ENCODE data around the gene NMU. TPM values are rescaled to one million over a fixed set of nuclear protein-coding genes. Genes with fewer than 3 reads are reported as not detected.
A peak's percentile ranks its signal among the peaks of the same experiment; 100 is the strongest.

Gene NMU
- total RNA-seq, 1 experiment from 2014 or later = 8.5 TPM

- CTCF ChIA-PET = interaction anchor here (0.6 kb wide), 1 partner anchor 20 kb away, joined by 3 read pairs; no protein-coding TSS in a partner anchor
- no peak for DNase-seq (ENCODE audit: unreplicated experiment)
- TF ChIP-seq CTCF (IDR thresholded peaks at IDR 0.05; ENCODE audit: unreplicated experiment) = no peak
- no peaks in the 10 kb centered on the region for H3K27me3 Mint-ChIP-seq (ENCODE audit: insufficient read depth, unreplicated experiment)
- no peaks in the 10 kb centered on the region for H3K4me1 Mint-ChIP-seq (ENCODE audit: insufficient read depth, unreplicated experiment)
- no peak overlapping the region for H3K4me3 Mint-ChIP-seq (ENCODE audit: unreplicated experiment)
- intact Hi-C loops (cut with micrococcal nuclease) = no loop called here
- POLR2A ChIA-PET = no interaction called here
- no peak overlapping the region for H3K27ac Mint-ChIP-seq (ENCODE audit: low read depth, unreplicated experiment)
- no peaks in the 10 kb centered on the region for H3K9me3 Mint-ChIP-seq (ENCODE audit: unreplicated experiment)
- H3K36me3 Mint-ChIP-seq (ENCODE audit: insufficient read depth, unreplicated experiment) = peaks cover 7% of the 10 kb centered on the region
- BruUV-seq (replicated peaks) = no TSS peak
Observed at GRCh38 chr4:55617587-55618197, 18.4 kb downstream of the NMU start.

DNA sequence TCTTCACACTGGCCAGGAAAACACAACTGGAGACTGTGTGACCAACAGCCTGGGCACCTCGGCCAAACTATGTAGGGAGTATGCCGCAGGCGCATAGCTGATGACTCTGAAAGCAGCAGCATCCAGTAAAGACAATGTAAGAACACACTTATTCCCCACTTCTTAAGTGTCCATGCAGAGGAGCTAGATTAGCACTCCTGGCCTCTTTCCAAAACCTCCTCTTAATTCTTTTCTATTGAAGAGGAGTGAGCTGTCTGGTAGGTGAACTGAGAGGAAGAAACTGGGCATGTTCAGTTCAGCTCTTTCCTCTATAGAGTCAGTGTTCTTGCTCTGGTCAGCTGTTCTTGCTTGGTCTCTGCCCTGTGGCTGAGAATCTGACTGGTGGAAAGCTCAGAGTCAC, 21.1 kb downstream of the NMU start:
- H3K9me3 Mint-ChIP-seq (ENCODE audit: unreplicated experiment) = no peaks in the 10 kb centered on the region
- BruUV-seq (replicated peaks) = no TSS peak
- no peaks in the 10 kb centered on the region for H3K27me3 Mint-ChIP-seq (ENCODE audit: insufficient read depth, unreplicated experiment)
- intact Hi-C loops (cut with micrococcal nuclease) = no loop called here
- ChIA-PET POLR2A (interaction anchor here (1.3 kb wide), 1 partner anchor 69 kb away, joined by 3 read pairs; no protein-coding TSS in a partner anchor), CTCF (interaction anchor here (1.5 kb wide), 1 partner anchor 21 kb away, joined by 4 read pairs; the partner anchor contains the start of gene NMU)
- H3K4me3 Mint-ChIP-seq (ENCODE audit: unreplicated experiment) = no peak overlapping the region
- H3K27ac Mint-ChIP-seq (ENCODE audit: low read depth, unreplicated experiment) = no peak overlapping the region
- TF ChIP-seq CTCF (IDR thresholded peaks at IDR 0.05; ENCODE audit: unreplicated experiment) = no peak
- H3K4me1 Mint-ChIP-seq (ENCODE audit: insufficient read depth, unreplicated experiment) = peaks cover 11% of the 10 kb centered on the region
- no peak for DNase-seq (ENCODE audit: unreplicated experiment)
- peaks cover 7% of the 10 kb centered on the region for H3K36me3 Mint-ChIP-seq (ENCODE audit: insufficient read depth, unreplicated experiment)

- no peak overlapping the region for H3K27ac Mint-ChIP-seq (ENCODE audit: low read depth, unreplicated experiment)
- intact Hi-C loops (cut with micrococcal nuclease) = no loop called here
- H3K9me3 Mint-ChIP-seq (ENCODE audit: unreplicated experiment) = no peaks in the 10 kb centered on the region
- TF ChIP-seq CTCF (IDR thresholded peaks at IDR 0.05; ENCODE audit: unreplicated experiment) = no peak
- ChIA-PET POLR2A (interaction anchor here (0.6 to 1.3 kb wide), 2 partner anchors 68 to 612 kb away, joined by 3 read pairs; no protein-coding TSS in a partner anchor), CTCF (no interaction called here)
- H3K27me3 Mint-ChIP-seq (ENCODE audit: insufficient read depth, unreplicated experiment) = no peaks in the 10 kb centered on the region
- DNase-seq (ENCODE audit: unreplicated experiment) = no peak
- no TSS peak for BruUV-seq (replicated peaks)
- H3K4me1 Mint-ChIP-seq (ENCODE audit: insufficient read depth, unreplicated experiment) = peaks cover 22% of the 10 kb centered on the region
- no peak overlapping the region for H3K4me3 Mint-ChIP-seq (ENCODE audit: unreplicated experiment)
- H3K36me3 Mint-ChIP-seq (ENCODE audit: insufficient read depth, unreplicated experiment) = peaks cover 9% of the 10 kb centered on the region
Observed at GRCh38 chr4:55613621-55614020, 22.5 kb downstream of the NMU start.

- Mint-ChIP-seq H3K4me1 (ENCODE audit: insufficient read depth, unreplicated experiment) (peaks cover 25% of the 10 kb centered on the region), H3K27me3 (ENCODE audit: insufficient read depth, unreplicated experiment) (no peaks in the 10 kb centered on the region), H3K4me3 (ENCODE audit: unreplicated experiment) (no peak overlapping the region), H3K36me3 (ENCODE audit: insufficient read depth, unreplicated experiment) (peaks cover 4% of the 10 kb centered on the region), H3K27ac (ENCODE audit: low read depth, unreplicated experiment) (peak overlapping the region; percentile 82), H3K9me3 (ENCODE audit: unreplicated experiment) (no peaks in the 10 kb centered on the region)
- POLR2A ChIA-PET = interaction anchor here (0.5 to 0.9 kb wide), 3 partner anchors 22 to 68 kb away, joined by 3 read pairs; no protein-coding TSS in a partner anchor
- no peak for TF ChIP-seq CTCF (IDR thresholded peaks at IDR 0.05; ENCODE audit: unreplicated experiment)
- intact Hi-C loops (cut with micrococcal nuclease) = no loop called here
- no peak for DNase-seq (ENCODE audit: unreplicated experiment)
- CTCF ChIA-PET = interaction anchor here (0.7 to 1.9 kb wide), 4 partner anchors 26 to 285 kb away, joined by 3 to 4 read pairs (median 4); partner anchors contain the start of gene SRD5A3
- no TSS peak for BruUV-seq (replicated peaks)
Observed at GRCh38 chr4:55612341-55612740, 23.8 kb downstream of the NMU start.
